Keratinocyte (primary cell): ENCODE data around the gene FGGY. TPM values are rescaled to one million over a fixed set of nuclear protein-coding genes. Genes with fewer than 3 reads are reported as not detected.
"Not testable (repeated sequence)": the region's sequence is repeated elsewhere in the genome, so short reads cannot be mapped to it uniquely, and the experiment has no call there.

Experiments
- DNase-seq: peaks from one replicate; pipeline ENCODE4 v3.0.0-alpha.2; 2011; ENCODE audit warnings: low read depth, missing footprints, low spot score
- FAIRE-seq: peaks from 2 replicates; lab custom pipeline; 2011; peaks lifted over from hg19 to GRCh38; lab: Jason Lieb, UNC
- H2AFZ ChIP-seq: 2 replicates; pipeline ENCODE4 v1.6.0; 2012; ENCODE audit warnings: low read length, control low read depth, inconsistent platforms; ENCODE audit not compliant: control insufficient read depth
- H3K27ac ChIP-seq: 2 replicates; pipeline ENCODE4 v1.5.1; 2011; ENCODE audit warnings: low read length; ENCODE audit not compliant: control insufficient read depth, insufficient read depth
- H3K27me3 ChIP-seq: 3 replicates; pipeline ENCODE4 v1.6.0; 2011; ENCODE audit warnings: low read length; ENCODE audit not compliant: control insufficient read depth, insufficient read depth; ENCODE audit errors: extremely low read depth
- H3K36me3 ChIP-seq, 2 experiments: 2 replicates in 1 of 2; 3 replicates in 1 of 2; pipeline ENCODE4 v1.5.1; 2011; ENCODE audit warnings: low read length in 2 of 2, mild to moderate bottlenecking in 1 of 2; ENCODE audit not compliant: control insufficient read depth in 2 of 2, insufficient read depth in 2 of 2; ENCODE audit errors: extremely low read depth in 1 of 2
- H3K4me1 ChIP-seq: 3 replicates; pipeline ENCODE4 v1.5.1; 2011; ENCODE audit warnings: low read length; ENCODE audit not compliant: control insufficient read depth, insufficient read depth; ENCODE audit errors: extremely low read depth
- H3K4me2 ChIP-seq: 3 replicates; pipeline ENCODE4 v1.6.0; 2011; ENCODE audit warnings: low read depth, low read length; ENCODE audit not compliant: control insufficient read depth, insufficient read depth; ENCODE audit errors: extremely low read depth
- H3K4me3 ChIP-seq, 3 experiments: fragments of 200-600 bp in 1 of 3; sonication (generic) in 1 of 3; 2 replicates in 2 of 3; 3 replicates in 1 of 3; pipeline ENCODE4 v1.5.1; 2011 to 2016; ENCODE audit warnings: low read length in 3 of 3, mild to moderate bottlenecking in 3 of 3, control low read depth in 2 of 3, inconsistent platforms in 1 of 3, low read depth in 1 of 3, mixed read lengths in 1 of 3, mixed run types in 1 of 3, moderate library complexity in 1 of 3; ENCODE audit not compliant: control insufficient read depth in 2 of 3, insufficient read depth in 2 of 3; ENCODE audit errors: extremely low read depth in 1 of 3
- H3K79me2 ChIP-seq: 2 replicates; pipeline ENCODE4 v1.6.0; 2012; ENCODE audit warnings: low read length; ENCODE audit not compliant: control insufficient read depth, insufficient read depth
- H3K9ac ChIP-seq: 3 replicates; pipeline ENCODE4 v1.6.0; 2011; ENCODE audit warnings: low read length; ENCODE audit not compliant: control insufficient read depth, insufficient read depth; ENCODE audit errors: extremely low read depth
- H3K9me1 ChIP-seq: 3 replicates; pipeline ENCODE4 v1.6.0; 2011; ENCODE audit warnings: low read length; ENCODE audit not compliant: control insufficient read depth, insufficient read depth; ENCODE audit errors: extremely low read depth
- H3K9me3 ChIP-seq: 2 replicates; pipeline ENCODE4 v1.5.1; 2012; ENCODE audit warnings: low read depth, low read length; ENCODE audit not compliant: control insufficient read depth
- H4K20me1 ChIP-seq: 3 replicates; pipeline ENCODE4 v1.6.0; 2011; ENCODE audit warnings: low read length; ENCODE audit not compliant: control insufficient read depth, insufficient read depth; ENCODE audit errors: extremely low read depth
- EZH2 ChIP-seq: IDR thresholded peaks from one replicate; pipeline ENCODE4 v1.6.1; 2012; ENCODE audit warnings: inconsistent platforms, mild to moderate bottlenecking, low read length, moderate library complexity
- dilution Hi-C: fragments of 300-500 bp; cut with MboI; formaldehyde crosslinking; loops from one replicate; pipeline ENCODE4 v1.7.0; 2020; ENCODE audit warnings: low sequenced_read_pairs; ENCODE audit not compliant: extremely low pct_ligation_motif_present
- polyA plus RNA-seq, 5 experiments: library from polyadenylated mRNA; depleted of rRNA in 3 of 5; stranded (reverse) in 3 of 5; stranded (forward) in 1 of 5; unstranded in 1 of 5; fragments of >200 nt; gene quantifications; 1 replicate in 1 of 5; 2 replicates in 3 of 5; 3 replicates in 1 of 5; pipeline versions ENCODE4 v1.2.1 to v1.2.3, GENCODE V29; 2011 to 2012; ENCODE audit warnings: missing spikeins in 2 of 5, low read depth in 1 of 5, low replicate concordance in 1 of 5
- TF ChIP-seq, protein P1 (sequence below), 3 experiments: IDR thresholded peaks in 1 of 3; conservative IDR thresholded peaks in 1 of 3; optimal IDR thresholded peaks in 1 of 3; 2 replicates in 2 of 3; 3 replicates in 1 of 3; pipeline versions ENCODE3 to v1.5.1; 2011; ENCODE audit warnings: low read length in 3 of 3, mild to moderate bottlenecking in 3 of 3, moderate library complexity in 2 of 3, control low read depth in 1 of 3, inconsistent platforms in 1 of 3; ENCODE audit not compliant: insufficient read depth in 2 of 3; ENCODE audit errors: extremely low read depth in 1 of 3

Gene FGGY
- polyA plus RNA-seq, 1 donor (not counting 4 experiments of a cell fraction or from before 2014, with no cell fraction given): 16.6 TPM

GRCh38 chr1:59605761-59606160 lies 308.9 kb downstream of the FGGY start:
- no peaks in the 10 kb centered on the region for H3K36me3 ChIP-seq
- H3K27ac ChIP-seq: no peak overlapping the region
- TF ChIP-seq, protein P1, sequence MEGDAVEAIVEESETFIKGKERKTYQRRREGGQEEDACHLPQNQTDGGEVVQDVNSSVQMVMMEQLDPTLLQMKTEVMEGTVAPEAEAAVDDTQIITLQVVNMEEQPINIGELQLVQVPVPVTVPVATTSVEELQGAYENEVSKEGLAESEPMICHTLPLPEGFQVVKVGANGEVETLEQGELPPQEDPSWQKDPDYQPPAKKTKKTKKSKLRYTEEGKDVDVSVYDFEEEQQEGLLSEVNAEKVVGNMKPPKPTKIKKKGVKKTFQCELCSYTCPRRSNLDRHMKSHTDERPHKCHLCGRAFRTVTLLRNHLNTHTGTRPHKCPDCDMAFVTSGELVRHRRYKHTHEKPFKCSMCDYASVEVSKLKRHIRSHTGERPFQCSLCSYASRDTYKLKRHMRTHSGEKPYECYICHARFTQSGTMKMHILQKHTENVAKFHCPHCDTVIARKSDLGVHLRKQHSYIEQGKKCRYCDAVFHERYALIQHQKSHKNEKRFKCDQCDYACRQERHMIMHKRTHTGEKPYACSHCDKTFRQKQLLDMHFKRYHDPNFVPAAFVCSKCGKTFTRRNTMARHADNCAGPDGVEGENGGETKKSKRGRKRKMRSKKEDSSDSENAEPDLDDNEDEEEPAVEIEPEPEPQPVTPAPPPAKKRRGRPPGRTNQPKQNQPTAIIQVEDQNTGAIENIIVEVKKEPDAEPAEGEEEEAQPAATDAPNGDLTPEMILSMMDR (optimal IDR thresholded peaks at IDR 0.05 in 1 of 3, IDR thresholded peaks at IDR 0.05 in 1 of 3, conservative IDR thresholded peaks at IDR 0.05 in 1 of 3; ENCODE audit: extremely low read depth in 1 of 3, insufficient read depth in 2 of 3, low read length in 3 of 3): no peak
- TF ChIP-seq EZH2: no peak
- H3K4me3 ChIP-seq: no peak overlapping the region
- H3K27me3 ChIP-seq: no peaks in the 10 kb centered on the region
- DNase-seq (no peak), FAIRE-seq (no peak)
- no peak overlapping the region for H2AFZ ChIP-seq
- H3K4me1 ChIP-seq: no peaks in the 10 kb centered on the region
- H3K79me2 ChIP-seq: no peaks in the 10 kb centered on the region
- no peak overlapping the region for H3K4me2 ChIP-seq
- no peaks in the 10 kb centered on the region for H4K20me1 ChIP-seq
- dilution Hi-C loops: no loop called here
- H3K9me3 ChIP-seq: no peaks in the 10 kb centered on the region
- H3K9me1 ChIP-seq: no peaks in the 10 kb centered on the region
- H3K9ac ChIP-seq: no peak overlapping the region

DNA sequence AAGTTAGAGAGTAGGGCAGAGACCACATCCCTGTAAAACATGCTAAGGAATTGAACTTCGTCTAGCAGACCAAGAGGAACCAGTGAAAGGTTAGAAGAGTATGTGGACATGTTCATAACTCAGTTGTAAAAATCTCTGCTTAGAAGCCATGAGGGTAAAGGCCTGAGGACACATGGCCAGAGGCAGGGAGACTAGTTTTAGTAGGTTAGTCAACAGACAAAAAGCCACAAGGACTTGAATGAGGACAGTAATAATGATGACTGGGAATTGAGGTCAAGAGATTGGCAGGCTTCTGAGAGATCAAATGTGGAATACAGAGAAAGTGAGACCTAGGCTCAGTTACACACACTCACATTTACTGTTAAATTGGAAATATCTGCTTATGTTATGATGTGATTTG lies 312.4 kb downstream of the FGGY start:
- FAIRE-seq (no peak), DNase-seq (no peak)
- no peak overlapping the region for H3K9ac ChIP-seq
- no peaks in the 10 kb centered on the region for H3K9me3 ChIP-seq
- H3K4me3 ChIP-seq: no peak overlapping the region
- H2AFZ ChIP-seq: no peak overlapping the region
- no peaks in the 10 kb centered on the region for H4K20me1 ChIP-seq
- H3K4me1 ChIP-seq: no peaks in the 10 kb centered on the region
- no peak overlapping the region for H3K27ac ChIP-seq
- H3K4me2 ChIP-seq: no peak overlapping the region
- dilution Hi-C loops: no loop called here
- no peak for TF ChIP-seq EZH2
- TF ChIP-seq, protein P1 (optimal IDR thresholded peaks at IDR 0.05 in 1 of 3, IDR thresholded peaks at IDR 0.05 in 1 of 3, conservative IDR thresholded peaks at IDR 0.05 in 1 of 3; ENCODE audit: extremely low read depth in 1 of 3, insufficient read depth in 2 of 3, low read length in 3 of 3): no peak
- no peaks in the 10 kb centered on the region for H3K9me1 ChIP-seq
- no peaks in the 10 kb centered on the region for H3K79me2 ChIP-seq
- no peaks in the 10 kb centered on the region for H3K36me3 ChIP-seq
- H3K27me3 ChIP-seq: no peaks in the 10 kb centered on the region

GRCh38 chr1:59610499-59610898 lies 313.6 kb downstream of the FGGY start:
- H3K79me2 ChIP-seq, H2AFZ ChIP-seq, H3K36me3 ChIP-seq, DNase-seq, H3K27me3 ChIP-seq, H3K27ac ChIP-seq, H3K9me1 ChIP-seq, FAIRE-seq, dilution Hi-C loops, H3K4me3 ChIP-seq, H3K9ac ChIP-seq, H3K4me2 ChIP-seq, H3K4me1 ChIP-seq, H4K20me1 ChIP-seq, H3K9me3 ChIP-seq: not testable (repeated sequence)
